ENCODE measurements around the gene C9. TPM values are rescaled to one million over a fixed set of nuclear protein-coding genes. Genes with fewer than 3 reads are reported as not detected.
A peak's percentile ranks its signal among the peaks of the same experiment; 100 is the strongest.
"Not testable (repeated sequence)": the region's sequence is repeated elsewhere in the genome, so short reads cannot be mapped to it uniquely, and the experiment has no call there.

Gene C9
- not detected for total RNA-seq
- long read RNA-seq = 0 reads

DNA sequence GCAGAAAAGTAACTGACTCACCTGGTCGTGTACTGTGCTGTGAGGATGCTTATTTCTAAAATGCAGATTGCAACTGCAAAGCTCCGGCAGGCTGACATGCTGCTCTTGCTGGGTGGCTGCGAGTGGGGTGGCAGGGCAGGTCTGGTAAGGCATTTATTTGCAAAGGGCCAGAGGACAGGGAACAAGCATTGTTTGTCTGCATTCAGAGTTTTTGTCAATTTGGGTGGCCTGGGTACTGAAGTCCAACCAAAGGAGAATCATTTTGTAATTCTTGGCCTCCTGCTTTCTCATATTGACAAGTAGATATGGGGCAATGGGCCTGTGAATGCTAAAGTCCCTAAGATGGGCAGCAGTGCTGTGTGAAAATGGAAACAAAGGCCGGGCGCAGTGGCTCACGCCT is at the start of gene C9:
Gene C9, minus strand, starts transcription at position 129 of the 400 bp plus-strand sequence. Its CDS starts 31 bp downstream, at position 98.
- intact Hi-C loops (cut with micrococcal nuclease) = no loop called here
- ATAC-seq = no peak

DNA sequence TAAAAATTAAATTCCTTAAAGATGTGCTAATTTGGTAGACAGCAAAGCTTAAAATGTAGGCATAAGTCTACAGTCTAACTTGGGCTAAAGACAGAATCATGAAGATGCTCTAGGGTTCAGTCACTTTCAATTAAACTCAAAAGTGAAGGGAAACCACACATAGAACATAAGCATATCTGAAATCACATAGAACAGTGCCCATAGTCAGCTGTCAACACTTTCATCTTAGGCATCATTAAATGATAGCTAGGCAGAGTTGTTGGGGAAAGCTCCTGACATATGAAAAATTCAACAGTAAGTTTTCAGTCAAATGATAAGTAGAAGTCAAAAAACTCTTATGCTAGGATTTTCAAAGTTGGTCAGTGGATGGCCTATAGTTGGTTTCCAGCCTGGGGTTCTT is 49.5 kb upstream of the C9 start:
- no peak for DNase-seq
- intact Hi-C loops (cut with micrococcal nuclease) = no loop called here
- ATAC-seq = no peak

More for the DNA sequence above, at the start of gene C9:
- no peak for DNase-seq

DNA sequence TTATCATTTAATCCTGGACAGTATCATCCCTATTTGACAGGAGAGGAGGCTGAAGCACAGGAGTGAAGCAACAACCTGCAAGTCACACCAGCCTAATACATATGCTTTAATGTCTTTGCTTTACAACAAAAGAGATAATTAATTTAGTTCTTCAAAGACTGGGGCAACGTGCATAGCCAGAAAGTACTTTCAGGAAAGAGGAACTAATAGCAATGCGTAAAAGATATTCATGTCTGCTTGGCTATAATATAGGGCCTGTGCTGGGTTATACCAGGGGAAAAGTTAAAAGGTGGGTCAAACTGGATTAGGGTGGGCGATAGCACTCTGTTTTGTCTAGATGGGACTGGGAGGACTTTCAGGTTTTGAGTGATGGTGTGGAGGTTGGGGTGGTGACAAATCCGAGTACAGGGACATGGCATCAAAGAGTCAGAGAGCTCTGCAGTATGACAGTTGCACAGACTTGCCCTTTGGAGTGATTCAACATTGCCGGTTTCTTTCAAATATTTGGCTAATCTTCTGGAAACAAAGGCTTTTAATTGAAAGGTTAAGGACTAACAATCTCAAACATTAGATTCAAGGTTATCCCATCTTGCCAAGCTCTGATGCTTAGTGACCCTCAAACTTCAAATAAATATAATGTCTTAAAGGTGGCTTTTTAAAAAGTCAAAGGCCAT is 48.6 kb upstream of the C9 start:
- intact Hi-C loops (cut with micrococcal nuclease) = no loop called here
- no peak for DNase-seq
- ATAC-seq = no peak

DNA sequence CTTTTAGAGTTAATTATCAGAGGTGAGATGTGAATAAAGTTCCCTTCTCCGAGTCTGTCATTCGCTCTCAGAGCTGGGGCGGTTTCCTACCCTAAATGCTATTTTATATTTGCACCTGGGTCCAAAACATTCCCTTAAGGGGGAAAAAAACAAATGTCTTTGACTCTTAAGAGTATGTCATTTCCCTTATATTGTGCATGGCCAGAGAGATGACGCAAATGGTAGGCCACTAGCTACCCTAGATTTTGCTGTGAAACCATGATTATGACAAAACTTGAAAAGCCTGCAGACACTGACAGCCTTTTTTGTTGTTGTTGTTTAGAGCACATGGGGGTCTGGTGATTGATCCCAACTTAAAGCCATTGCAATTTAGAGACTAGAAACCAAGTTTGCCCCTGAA is 47.7 kb upstream of the C9 start:
- no peak for ATAC-seq
- intact Hi-C loops (cut with micrococcal nuclease) = no loop called here

DNA sequence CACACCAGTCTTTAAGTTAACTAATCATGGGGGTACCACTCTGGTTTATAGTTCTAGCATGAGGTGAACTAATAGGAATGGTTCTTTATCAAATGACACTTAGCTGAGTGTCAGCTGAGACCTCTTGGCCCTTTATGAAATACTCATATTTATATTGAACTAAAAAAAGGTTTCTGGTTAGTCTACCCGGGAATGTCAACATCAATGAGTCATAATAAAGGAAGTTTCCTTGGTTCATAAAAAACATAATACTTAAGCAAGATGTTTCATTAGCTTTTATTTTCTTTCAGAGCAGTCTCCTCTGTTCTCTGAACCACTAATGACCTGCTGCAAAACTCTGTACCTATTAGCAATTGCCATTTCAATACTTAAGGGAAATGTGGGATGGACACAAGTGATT is 46.8 kb upstream of the C9 start:
- intact Hi-C loops (cut with micrococcal nuclease) = no loop called here
- ATAC-seq = peak; percentile 46
- no peak for DNase-seq

More for the DNA sequence above, 47.7 kb upstream of the C9 start:
- DNase-seq = no peak

DNA sequence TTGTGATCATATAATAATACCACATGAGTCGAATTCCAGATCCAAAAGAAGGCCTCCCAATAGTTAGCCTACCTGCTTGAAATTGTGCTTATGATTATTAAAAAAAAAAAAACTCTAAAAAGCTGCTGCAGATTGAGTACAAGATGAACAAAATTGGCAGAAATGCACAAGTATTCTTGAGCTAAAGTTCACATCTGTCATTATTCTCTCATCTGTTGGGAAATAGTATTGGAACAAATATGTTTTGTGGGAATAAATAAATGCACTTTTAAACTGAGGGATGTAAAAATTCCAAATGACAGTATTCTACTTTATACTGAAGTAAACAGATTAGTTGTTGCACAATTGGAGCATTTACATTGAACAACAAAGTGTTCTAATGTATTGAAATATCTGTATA is 44.7 kb upstream of the C9 start:
- DNase-seq (no peak), ATAC-seq (no peak)
- intact Hi-C loops (cut with micrococcal nuclease) = no loop called here

DNA sequence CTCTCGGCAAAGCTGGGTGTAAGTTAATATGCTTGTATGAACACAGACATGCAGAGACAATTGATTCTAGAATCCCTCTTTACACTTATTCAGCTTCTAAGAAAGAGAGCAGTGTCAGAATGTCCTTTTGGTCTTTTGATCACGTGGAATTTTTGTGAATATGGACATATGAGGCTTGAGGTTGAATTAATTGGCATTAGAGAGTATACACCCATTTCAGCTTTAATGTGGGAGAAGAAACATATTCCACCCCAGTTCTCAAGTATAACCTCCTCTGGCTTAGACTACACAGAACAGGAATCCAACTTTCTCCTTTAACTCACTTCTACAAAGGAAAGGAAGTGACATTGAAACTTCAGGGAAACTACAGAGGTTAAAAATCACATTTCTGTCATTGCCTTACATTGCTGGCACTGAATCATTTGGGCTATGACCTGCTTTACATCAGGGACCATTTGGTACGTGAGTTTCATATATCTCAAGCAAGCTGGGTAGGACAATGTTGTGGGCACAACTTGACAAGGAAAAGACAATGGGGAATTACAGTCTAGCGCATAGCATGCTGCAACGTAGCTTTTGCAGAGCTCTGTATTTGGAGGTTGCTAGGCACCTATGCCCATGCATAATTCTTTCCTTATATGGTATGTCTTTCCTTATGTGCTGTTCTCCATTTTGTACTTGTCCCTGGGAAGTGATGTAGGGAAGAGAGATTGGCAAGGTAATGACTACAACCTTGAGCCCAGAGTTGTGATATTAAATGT is 41.0 kb upstream of the C9 start:
- ATAC-seq = no peak
- DNase-seq = no peak
- intact Hi-C loops (cut with micrococcal nuclease) = no loop called here

DNA sequence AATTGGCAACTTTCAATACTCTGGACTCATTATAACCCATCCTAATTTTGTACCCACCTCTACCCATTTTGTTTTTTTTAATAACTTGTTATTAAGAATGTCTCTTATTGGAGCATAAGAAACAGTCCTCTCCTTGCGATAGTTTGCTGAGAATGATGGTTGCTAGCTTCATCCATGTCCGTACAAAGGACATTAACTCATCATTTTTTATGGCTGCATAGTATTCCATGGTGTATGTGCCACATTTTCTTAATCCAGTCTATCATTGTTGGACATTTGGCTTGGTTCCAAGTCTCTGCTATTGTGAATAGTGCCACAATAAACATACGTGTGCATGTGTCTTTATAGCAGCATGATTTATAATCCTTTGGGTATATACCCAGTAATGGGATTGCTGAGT is 39.5 kb upstream of the C9 start:
- DNase-seq; ATAC-seq; intact Hi-C loops (cut with micrococcal nuclease): not testable (repeated sequence)

DNA sequence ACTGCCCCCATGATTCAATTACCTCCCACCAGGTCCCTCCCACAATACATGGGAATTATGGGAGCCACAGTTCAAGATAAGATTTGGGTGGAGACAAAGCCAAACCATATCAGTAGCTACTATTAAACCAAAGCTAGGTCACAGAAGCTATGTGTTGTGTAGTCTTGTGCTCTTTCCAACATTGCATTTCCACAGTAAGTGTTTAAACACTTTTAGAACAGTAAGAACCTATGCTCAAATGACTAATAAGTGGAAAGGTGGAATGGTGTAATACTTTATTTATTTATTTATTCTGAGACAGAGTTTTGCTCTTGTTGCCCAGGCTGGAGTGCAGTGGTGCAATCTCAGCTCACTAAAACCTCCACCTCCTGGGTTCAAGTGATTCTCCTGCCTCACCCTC is 37.8 kb upstream of the C9 start:
- DNase-seq; ATAC-seq; intact Hi-C loops (cut with micrococcal nuclease): not testable (repeated sequence)

DNA sequence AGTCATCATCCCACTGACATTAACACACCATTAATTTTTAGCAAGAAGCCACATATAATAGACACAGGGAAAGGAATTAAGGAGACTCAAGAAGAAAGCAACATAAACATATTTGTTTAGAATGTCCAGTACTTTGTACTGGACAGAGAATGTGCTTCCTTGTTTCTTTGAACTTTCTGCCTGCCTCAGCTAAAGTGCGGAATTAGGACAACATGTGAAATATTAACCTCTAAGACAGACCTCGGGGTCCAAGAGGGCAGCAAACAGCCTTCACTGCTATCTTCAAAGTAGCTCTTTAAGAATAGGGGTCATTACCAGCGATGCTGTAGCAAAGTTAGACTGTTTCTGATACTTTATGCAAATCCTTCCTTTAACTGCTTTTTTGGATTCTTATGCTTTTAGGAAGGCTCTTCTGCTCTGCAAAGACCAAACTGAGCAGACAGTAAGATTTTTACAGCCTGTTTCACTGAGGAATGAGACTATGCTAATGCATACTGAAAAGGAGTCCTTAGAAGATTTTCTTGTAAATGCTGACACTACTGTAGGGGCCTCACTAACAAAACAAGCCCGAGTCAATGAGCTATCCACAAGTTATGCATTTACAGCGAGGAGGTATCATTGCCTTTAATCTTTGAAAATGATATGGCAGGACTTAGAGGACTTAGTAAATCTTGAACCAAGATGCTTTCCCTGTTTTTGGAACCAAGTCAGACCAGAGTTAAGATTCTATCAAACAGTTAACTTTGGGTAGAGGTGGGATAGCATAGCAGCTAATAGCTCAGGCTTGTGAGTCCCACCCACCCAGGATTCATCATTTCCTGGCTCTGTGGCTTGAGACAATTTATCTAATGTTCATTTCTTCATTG is 36.7 kb upstream of the C9 start:
- ATAC-seq (no peak), DNase-seq (no peak)
- intact Hi-C loops (cut with micrococcal nuclease) = no loop called here

DNA sequence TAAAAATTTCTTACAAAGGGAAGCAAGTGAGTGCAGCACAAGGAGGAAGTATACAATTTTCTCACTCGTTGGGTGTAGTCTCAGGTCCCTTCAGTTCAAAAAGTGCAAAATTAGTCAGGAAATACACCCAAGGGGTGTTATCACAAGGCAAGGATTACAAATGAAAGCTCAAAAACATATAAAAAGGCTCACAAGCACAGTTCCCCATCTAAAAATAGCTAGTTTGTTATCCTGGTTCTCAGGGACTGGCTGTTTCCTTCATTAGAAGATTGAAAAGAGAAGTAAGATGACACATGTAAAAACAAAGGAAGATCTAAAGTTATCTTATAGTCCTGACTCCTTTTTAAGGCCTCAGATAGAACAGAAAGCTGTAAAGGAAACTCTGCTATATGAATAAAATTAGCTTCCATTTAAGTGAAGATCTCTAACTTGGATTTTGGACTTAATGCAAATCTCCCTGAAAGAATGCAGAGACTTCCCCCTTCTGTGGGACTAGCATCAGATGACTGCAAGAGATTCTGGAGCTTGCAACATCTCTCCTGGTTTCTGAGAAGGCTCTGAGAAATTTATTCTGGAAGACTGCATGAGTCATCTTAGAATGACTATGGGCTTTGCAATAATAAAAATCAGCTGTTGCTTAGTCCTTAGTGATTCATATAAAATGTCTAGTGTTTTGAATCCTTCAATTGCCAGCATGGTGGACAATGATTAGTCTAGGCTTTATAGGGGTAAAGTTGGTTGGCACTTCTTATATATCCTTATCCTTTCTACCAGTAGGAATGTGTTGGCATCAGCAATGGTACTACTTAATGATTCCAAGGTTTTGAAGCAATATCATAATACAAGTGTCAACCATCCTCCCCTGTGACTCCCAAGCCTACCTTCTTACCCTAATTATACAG is 35.1 kb upstream of the C9 start:
- ATAC-seq = peak; percentile 95
- intact Hi-C loops (cut with micrococcal nuclease) = no loop called here

DNA sequence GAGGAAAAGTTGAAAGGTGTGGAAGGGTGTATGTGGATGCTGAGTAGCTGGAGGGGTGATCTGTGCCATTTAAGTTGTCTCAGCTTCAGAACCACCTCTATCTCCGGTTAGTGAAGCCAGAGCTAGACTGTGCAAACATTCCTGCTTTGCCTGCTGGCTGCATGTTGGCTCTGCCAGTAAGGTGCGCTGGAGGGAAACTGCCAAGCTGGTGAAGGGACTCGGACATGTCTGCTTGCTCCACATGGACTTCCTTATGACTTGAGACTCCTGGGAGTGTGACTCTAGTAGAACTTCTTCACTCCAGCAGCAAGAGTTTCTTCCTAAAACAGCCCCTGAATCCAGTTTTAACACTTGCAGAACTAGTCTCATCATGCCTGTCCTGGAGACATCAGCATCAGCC is 32.5 kb upstream of the C9 start:
- ATAC-seq = no peak
- intact Hi-C loops (cut with micrococcal nuclease) = no loop called here

More for the DNA sequence above, 35.1 kb upstream of the C9 start:
- DNase-seq = no peak

DNA sequence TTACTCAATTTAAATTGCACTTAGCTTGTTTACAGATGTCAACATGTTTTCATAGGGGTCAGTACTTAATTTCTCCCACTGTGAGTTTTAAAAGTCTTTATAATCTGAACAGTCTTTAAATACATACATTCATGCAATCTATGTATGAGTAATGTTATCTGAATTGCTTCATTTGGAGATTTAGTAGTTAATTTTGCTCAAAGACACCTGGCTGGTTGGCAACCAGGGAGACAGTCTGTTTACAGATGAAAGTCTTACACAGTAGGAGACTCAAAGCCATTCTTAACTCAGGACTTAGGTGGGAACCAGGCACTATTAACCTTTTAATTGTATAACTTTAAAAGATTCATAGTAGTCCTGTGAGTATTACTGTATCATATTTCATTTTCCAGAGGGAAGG is 31.2 kb upstream of the C9 start:
- intact Hi-C loops (cut with micrococcal nuclease) = no loop called here
- DNase-seq (no peak), ATAC-seq (no peak)

More for the DNA sequence above, 32.5 kb upstream of the C9 start:
- DNase-seq = no peak

DNA sequence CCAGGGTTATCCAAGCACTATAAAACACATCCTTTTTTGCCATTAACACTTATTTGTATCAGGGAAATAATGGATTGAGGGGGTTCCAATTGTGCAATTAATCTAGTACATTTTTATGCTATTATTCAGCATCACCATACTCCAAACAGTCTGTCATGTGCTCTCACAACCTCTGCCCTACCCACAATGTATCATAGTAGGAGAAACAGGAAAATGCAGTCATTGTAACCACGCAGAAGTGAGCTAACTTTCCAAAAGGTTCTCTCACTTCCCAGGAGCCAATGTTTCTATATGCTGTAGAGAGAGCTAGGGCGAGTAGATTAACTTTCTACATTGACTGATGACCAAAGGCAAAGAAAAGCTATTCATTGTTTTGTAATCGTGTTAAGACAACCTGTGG is 30.7 kb upstream of the C9 start:
- no peak for ATAC-seq
- intact Hi-C loops (cut with micrococcal nuclease) = no loop called here

DNA sequence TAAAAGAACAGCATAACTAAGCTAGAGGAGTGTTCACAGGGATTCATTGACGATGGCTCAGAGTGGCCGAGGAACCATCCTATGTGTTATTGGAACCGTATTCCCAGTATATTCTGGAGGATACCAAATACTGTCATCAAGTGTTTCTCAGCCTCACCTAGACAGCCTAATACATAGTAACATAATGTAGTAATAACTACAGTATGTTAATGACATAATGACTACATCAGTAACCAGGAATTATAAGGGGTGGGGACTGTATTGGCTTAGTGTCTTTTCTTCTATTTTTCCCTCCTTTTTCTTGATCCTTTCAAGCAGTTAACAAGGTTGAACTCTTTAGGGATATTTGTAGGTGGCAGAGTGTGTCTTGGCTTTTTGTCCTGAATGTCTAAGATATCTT is 26.6 kb upstream of the C9 start:
- intact Hi-C loops (cut with micrococcal nuclease) = no loop called here
- DNase-seq (no peak), ATAC-seq (no peak)

More for the DNA sequence above, 30.7 kb upstream of the C9 start:
- DNase-seq = no peak

DNA sequence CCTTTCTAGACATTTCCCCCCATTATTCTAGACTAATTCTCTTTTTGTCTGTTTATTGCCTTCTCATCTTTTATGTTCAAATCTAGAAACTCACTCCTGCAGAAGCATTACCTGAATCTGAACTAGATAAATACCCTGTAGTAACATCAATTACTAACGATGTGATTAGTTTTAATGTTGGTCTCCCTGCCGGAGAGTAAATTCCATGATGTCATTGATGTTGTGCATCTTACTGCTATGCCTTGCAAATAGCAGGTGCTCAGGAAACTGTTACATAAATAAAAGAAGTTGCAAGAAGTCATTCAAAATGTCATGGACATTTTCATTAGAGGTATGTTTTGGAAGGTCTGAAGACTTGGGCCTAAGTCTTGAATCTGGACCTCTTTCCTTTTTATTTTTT is 23.0 kb upstream of the C9 start:
- ATAC-seq (no peak), DNase-seq (no peak)
- intact Hi-C loops (cut with micrococcal nuclease) = no loop called here

DNA sequence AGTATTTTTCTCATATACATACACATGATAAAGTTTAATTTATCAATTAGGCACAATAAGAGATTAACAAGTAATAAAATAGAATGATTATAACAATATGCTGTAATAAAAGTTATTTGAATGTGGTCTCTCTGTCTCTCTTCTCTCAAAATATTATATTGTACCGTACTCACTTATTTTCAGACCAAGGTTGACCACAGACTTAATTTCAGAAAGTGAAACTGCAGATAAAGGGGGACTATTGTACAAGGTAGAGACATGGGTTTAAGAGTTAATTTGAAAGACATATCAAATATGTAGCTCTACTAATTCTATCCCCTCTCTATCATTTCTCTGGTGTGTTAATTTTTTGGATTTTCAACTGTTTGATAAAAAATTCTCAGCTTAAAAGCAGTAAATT is 20.0 kb upstream of the C9 start:
- intact Hi-C loops (cut with micrococcal nuclease) = no loop called here
- no peak for DNase-seq
- ATAC-seq = no peak

DNA sequence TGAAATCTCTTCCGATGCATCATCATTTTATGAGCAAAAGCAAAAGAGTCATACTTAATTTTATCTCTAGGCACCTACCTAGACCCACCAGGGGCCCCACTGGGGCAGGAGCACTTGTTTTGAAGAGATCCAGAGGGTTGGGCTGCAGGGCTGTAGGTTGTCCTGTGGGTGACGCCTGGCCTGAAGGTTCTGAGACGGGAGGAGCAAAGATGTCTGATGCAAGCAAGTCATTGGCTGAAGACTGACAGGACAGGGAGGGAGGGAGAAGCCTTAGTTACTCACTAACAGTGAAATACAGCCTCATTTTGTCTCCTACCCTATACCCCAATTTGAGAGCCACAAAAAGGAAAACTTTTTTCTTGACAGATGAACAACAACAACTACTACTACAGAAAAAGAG is 17.1 kb upstream of the C9 start:
- intact Hi-C loops (cut with micrococcal nuclease) = no loop called here
- ATAC-seq (no peak), DNase-seq (no peak)

DNA sequence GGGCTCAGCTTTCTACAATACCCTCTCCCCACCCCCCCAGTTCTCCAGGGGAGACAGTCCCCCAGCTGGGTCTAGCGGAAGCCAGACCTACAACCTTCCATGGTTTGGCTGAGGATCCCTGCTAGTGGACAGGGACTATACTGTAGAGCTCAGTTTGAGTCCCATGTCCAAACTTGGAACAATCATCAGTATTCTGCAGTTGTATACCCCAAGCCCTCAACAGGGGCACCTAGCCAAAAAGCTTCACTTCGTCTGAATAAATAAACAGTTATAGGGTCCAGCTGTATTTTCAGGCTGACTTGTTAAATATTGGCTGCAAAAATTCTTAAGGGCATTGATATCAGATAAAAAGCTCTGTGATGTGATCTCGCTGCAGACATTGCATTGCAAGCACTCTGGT is 15.4 kb upstream of the C9 start:
- intact Hi-C loops (cut with micrococcal nuclease) = no loop called here
- ATAC-seq = peak; percentile 58
- DNase-seq = no peak

Measured in left ventricle myocardium superior (tissue), 1 donor.